OCI-LY1 (cell line): Measurements from ENCODE around the gene CPXM1.

Experiments
- CTCF ChIP-seq: fragments of 200-600 bp; sonication (generic), shearing (Covaris generic); IDR thresholded peaks from 2 replicates; pipeline ENCODE4 v1.5.1; 2017; ENCODE audit warnings: mild to moderate bottlenecking, antibody characterized with exemption, low read length, moderate library complexity, mixed read lengths
- EZH2 ChIP-seq: fragments of 200-600 bp; sonication (generic), shearing (Covaris generic); IDR thresholded peaks from 2 replicates; pipeline ENCODE4 v1.8.0; 2017; ENCODE audit warnings: borderline replicate concordance, mixed run types, mild to moderate bottlenecking, antibody characterized with exemption, low read length, moderate library complexity, mixed read lengths

GRCh38 chr20:2845607-2846006 is 45.2 kb upstream of the CPXM1 start:
- no peak for TF ChIP-seq CTCF
- TF ChIP-seq EZH2, result no peak
